HepG2 (cell line): ENCODE results near the gene MFAP2. TPM values are rescaled to one million over a fixed set of nuclear protein-coding genes. Genes with fewer than 3 reads are reported as not detected.

Experiments
- ATAC-seq: fragments of 200-7000 bp; cut with Tn5 transposase; 3 replicates; pipeline ENCODE4 v1.9.1; 2020; ENCODE audit warnings: mild to moderate bottlenecking, moderate library complexity
- BruUV-seq: library from RNA; stranded (reverse); fragments of 400-500 nt; replicated peaks from 2 replicates; lab custom pipeline; 2021; lab: Mats Ljungman, UMichigan
- CTCF ChIA-PET: fragments of 300-600 bp; formaldehyde crosslinking; extraction: SDS; loops from one replicate; lab custom pipeline; 2021; ENCODE audit warnings: low total read pairs, inconsistent platforms, low intra/inter-chr PET ratio; lab: Yijun Ruan, JAX
- POLR2A ChIA-PET: fragments of 350-600 bp; sonication (Branson Sonifier 250); formaldehyde crosslinking; loops from one replicate; lab custom pipeline; 2020; ENCODE audit warnings: antibody characterized with exemption, inconsistent platforms; lab: Yijun Ruan, JAX
- DNase-seq: peaks from one replicate; pipeline ENCODE4 v3.0.0-alpha.2; 2015; ENCODE audit warnings: low spot score
- FAIRE-seq: peaks from 3 replicates; lab custom pipeline; 2011; peaks lifted over from hg19 to GRCh38; lab: Jason Lieb, UNC
- H2AFZ ChIP-seq: one replicate; pipeline ENCODE4 v1.6.1; 2011; ENCODE audit warnings: low read length, inconsistent platforms
- H3K27ac ChIP-seq: fragments of 300-600 bp; 3 replicates; pipeline ENCODE4 v1.8.0; 2011; ENCODE audit warnings: mixed run types, mild to moderate bottlenecking, mixed read lengths, low read length, inconsistent platforms; ENCODE audit not compliant: insufficient read depth; ENCODE audit errors: extremely low read length
- H3K27me3 ChIP-seq, 2 experiments: fragments of 200-600 bp in 1 of 2; 2 replicates in 1 of 2; 3 replicates in 1 of 2; pipeline versions ENCODE4 v1.6.0 to v1.8.0; 2011; ENCODE audit warnings: low read length in 2 of 2, mild to moderate bottlenecking in 2 of 2, moderate library complexity in 2 of 2, inconsistent platforms in 1 of 2; ENCODE audit not compliant: insufficient read depth in 2 of 2, control insufficient read depth in 1 of 2
- H3K36me3 ChIP-seq, 2 experiments: fragments of 200-600 bp in 1 of 2; replicated peaks in 1 of 2; 2 replicates in 1 of 2; 3 replicates in 1 of 2; pipeline versions ENCODE4 v1.5.1 to v1.8.0; 2011; ENCODE audit warnings: low read length in 2 of 2, inconsistent platforms in 1 of 2; ENCODE audit not compliant: insufficient read depth in 2 of 2, control insufficient read depth in 1 of 2
- H3K4me1 ChIP-seq: 2 replicates; pipeline ENCODE4 v1.5.1; 2012; ENCODE audit warnings: low read length, inconsistent platforms; ENCODE audit not compliant: insufficient read depth
- H3K4me2 ChIP-seq: 2 replicates; pipeline ENCODE4 v1.6.0; 2011; ENCODE audit warnings: low read depth, low read length, inconsistent platforms
- H3K4me3 ChIP-seq, 3 experiments: fragments of 200-600 bp in 1 of 3; sonication (generic), shearing (Covaris generic) in 1 of 3; replicated peaks in 1 of 3; 2 replicates each; pipeline ENCODE4 v1.5.1; 2011 to 2016; ENCODE audit warnings: low read length in 3 of 3, inconsistent platforms in 2 of 3, low read depth in 2 of 3, mild to moderate bottlenecking in 2 of 3, control low read depth in 1 of 3, mixed read lengths in 1 of 3; ENCODE audit not compliant: insufficient read depth in 1 of 3
- H3K79me2 ChIP-seq: one replicate; pipeline ENCODE4 v1.6.1; 2011; ENCODE audit warnings: low read length, inconsistent platforms; ENCODE audit not compliant: insufficient read depth
- H3K9ac ChIP-seq: 2 replicates; pipeline ENCODE4 v1.6.0; 2011; ENCODE audit warnings: mild to moderate bottlenecking, low read depth, low read length, inconsistent platforms; ENCODE audit not compliant: insufficient read depth
- H3K9me3 ChIP-seq: 2 replicates; pipeline ENCODE4 v1.5.1; 2012; ENCODE audit warnings: mild to moderate bottlenecking, low read length
- H4K20me1 ChIP-seq: 2 replicates; pipeline ENCODE4 v1.6.0; 2011; ENCODE audit warnings: inconsistent platforms, mild to moderate bottlenecking, low read length, moderate library complexity; ENCODE audit not compliant: insufficient read depth
- HOXA3 ChIP-seq: sonication (generic); formaldehyde crosslinking; IDR thresholded peaks from 2 replicates; pipeline ENCODE4 v1.5.0; 2020; ENCODE audit warnings: missing genetic modification reagents
- JUND ChIP-seq: sonication (generic); formaldehyde crosslinking; IDR thresholded peaks from 2 replicates; pipeline ENCODE4 v1.8.0; 2022; ENCODE audit warnings: mild to moderate bottlenecking, missing genetic modification reagents
- MTA1 ChIP-seq: sonication (generic); formaldehyde crosslinking; IDR thresholded peaks from 2 replicates; pipeline ENCODE4 v1.4.0; 2020; ENCODE audit warnings: missing genetic modification reagents, mild to moderate bottlenecking, borderline replicate concordance
- MTA3 ChIP-seq: sonication (generic); formaldehyde crosslinking; IDR thresholded peaks from 2 replicates; pipeline ENCODE4 v1.4.0; 2020; ENCODE audit warnings: missing genetic modification reagents
- NAIF1 ChIP-seq: sonication (generic); formaldehyde crosslinking; IDR thresholded peaks from 2 replicates; pipeline ENCODE4 v1.5.0; 2020; ENCODE audit warnings: mild to moderate bottlenecking, missing genetic modification reagents, borderline replicate concordance
- NR2C2 ChIP-seq: sonication (generic); formaldehyde crosslinking; IDR thresholded peaks from 2 replicates; pipeline ENCODE4 v1.4.0; 2020; ENCODE audit warnings: missing genetic modification reagents, mild to moderate bottlenecking, moderate library complexity, borderline replicate concordance
- POLR2AphosphoS5 ChIP-seq: IDR thresholded peaks from 2 replicates; pipeline ENCODE4 v1.6.1; 2012; ENCODE audit warnings: low read depth, low read length
- SIN3B ChIP-seq: fragments of 150-350 bp; IDR thresholded peaks from 2 replicates; pipeline ENCODE4 v1.6.1; 2014; ENCODE audit warnings: low read length
- SP1 ChIP-seq, 2 experiments: fragments of 450-650 bp in 1 of 2; sonication (generic) in 1 of 2; formaldehyde crosslinking in 1 of 2; IDR thresholded peaks; 2 replicates each; pipeline versions ENCODE4 v1.4.0 to v1.6.1; 2016 to 2020; ENCODE audit warnings: missing genetic modification reagents in 1 of 2
- WGBS: methylation state at CpG from one replicate; pipeline ENCODE4 v1.1.6; 2017; ENCODE audit warnings: low lambda C conversion rate; 5-methylcytosine and 5-hydroxymethylcytosine counted together
- in situ Hi-C: cut with HindIII; loops from 2 replicates; pipeline ENCODE4 v1.10.0; 2017; ENCODE audit warnings: low pct_unique_long_range_greater_than_20kb; ENCODE audit not compliant: extremely low pct_ligation_motif_present
- intact Hi-C: fragments of 100-400 bp; cut with micrococcal nuclease; formaldehyde crosslinking; loops from one replicate; pipeline ENCODE4 v1.10.0; 2022; ENCODE audit not compliant: unreplicated experiment
- polyA plus RNA-seq, 8 experiments: library from polyadenylated mRNA; depleted of rRNA in 3 of 8; stranded (reverse) in 7 of 8; unstranded in 1 of 8; fragments of >200 nt; fragmentation: Illumina TruSeq in 4 of 8; extraction: Trizol in 4 of 8; gene quantifications; 2 replicates each; pipeline versions ENCODE4 v1.2.1 to v1.2.3, GENCODE V29; 2011 to 2016; ENCODE audit warnings: low read depth in 4 of 8, missing spikeins in 1 of 8, mixed read lengths in 1 of 8; ENCODE audit not compliant: insufficient read depth in 1 of 8
- total RNA-seq, 5 experiments: library from RNA; depleted of rRNA; stranded (reverse); fragments of >200 nt; fragmentation: Illumina TruSeq; extraction: Trizol; gene quantifications; 2 replicates each; pipeline ENCODE4 v1.2.3, GENCODE V29; 2016; ENCODE audit warnings: low read depth in 1 of 5
- TF ChIP-seq, protein P1 (sequence below): sonication (generic); formaldehyde crosslinking; IDR thresholded peaks from 2 replicates; pipeline ENCODE4 v1.5.0; 2020; ENCODE audit warnings: missing genetic modification reagents
- TF ChIP-seq, protein P2 (sequence below): sonication (generic); formaldehyde crosslinking; IDR thresholded peaks from 2 replicates; pipeline ENCODE4 v1.4.0; 2020; ENCODE audit warnings: mild to moderate bottlenecking, missing genetic modification reagents

Gene MFAP2
- total and polyA plus RNA-seq, 2 of the 13 experiments (the other 11 are each of a cell fraction or from before 2014, with no cell fraction given): 1.1 to 1.4 TPM

DNA sequence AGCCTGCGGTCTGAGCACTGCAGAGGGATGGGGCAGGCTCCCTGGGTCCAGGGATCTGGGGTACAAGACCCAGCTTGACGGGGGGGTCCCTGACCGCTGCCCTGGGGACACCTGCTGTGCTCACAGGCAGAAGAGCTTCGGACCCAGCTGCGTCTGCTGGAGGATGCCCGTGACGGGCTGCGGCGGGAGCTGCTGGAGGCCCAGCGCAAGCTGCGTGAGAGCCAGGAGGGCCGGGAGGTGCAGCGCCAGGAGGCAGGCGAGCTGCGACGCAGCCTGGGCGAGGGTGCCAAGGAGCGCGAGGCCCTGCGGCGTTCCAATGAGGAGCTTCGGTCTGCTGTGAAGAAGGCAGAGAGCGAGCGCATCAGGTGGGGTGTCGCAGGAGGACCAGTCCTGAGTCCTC, 25.2 kb downstream of the MFAP2 start:
- H3K4me3 ChIP-seq: no peak overlapping the region
- H3K9ac ChIP-seq: no peak overlapping the region
- in situ Hi-C loops (loop anchor here (5.0 to 25.0 kb wide), 2 partner anchors 92 to 282 kb away; partner anchors contain the start of gene PADI3), intact Hi-C loops (no loop called here)
- H2AFZ ChIP-seq: no peak overlapping the region
- no peak overlapping the region for H3K27ac ChIP-seq
- H3K4me1 ChIP-seq: peaks cover 13% of the 10 kb centered on the region
- no peak overlapping the region for H3K4me2 ChIP-seq
- ATAC-seq (no peak), FAIRE-seq (no peak), DNase-seq (no peak)
- no peaks in the 10 kb centered on the region for H4K20me1 ChIP-seq
- H3K36me3 ChIP-seq: no peaks in the 10 kb centered on the region
- H3K9me3 ChIP-seq: no peaks in the 10 kb centered on the region
- ChIA-PET CTCF (no interaction called here), POLR2A (no interaction called here)
- TF ChIP-seq POLR2AphosphoS5: no peak
- TF ChIP-seq, protein P1, sequence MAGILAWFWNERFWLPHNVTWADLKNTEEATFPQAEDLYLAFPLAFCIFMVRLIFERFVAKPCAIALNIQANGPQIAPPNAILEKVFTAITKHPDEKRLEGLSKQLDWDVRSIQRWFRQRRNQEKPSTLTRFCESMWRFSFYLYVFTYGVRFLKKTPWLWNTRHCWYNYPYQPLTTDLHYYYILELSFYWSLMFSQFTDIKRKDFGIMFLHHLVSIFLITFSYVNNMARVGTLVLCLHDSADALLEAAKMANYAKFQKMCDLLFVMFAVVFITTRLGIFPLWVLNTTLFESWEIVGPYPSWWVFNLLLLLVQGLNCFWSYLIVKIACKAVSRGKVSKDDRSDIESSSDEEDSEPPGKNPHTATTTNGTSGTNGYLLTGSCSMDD (CRISPR knock-in tag): no peak
- no peak for TF ChIP-seq JUND (CRISPR knock-in tag)
- TF ChIP-seq HOXA3 (CRISPR knock-in tag): no peak
- no peak for TF ChIP-seq MTA3 (CRISPR knock-in tag)
- no peak for TF ChIP-seq SIN3B
- TF ChIP-seq NR2C2 (CRISPR knock-in tag): no peak
- no peak for TF ChIP-seq NAIF1
- TF ChIP-seq MTA1: no peak
- TF ChIP-seq, protein P2, sequence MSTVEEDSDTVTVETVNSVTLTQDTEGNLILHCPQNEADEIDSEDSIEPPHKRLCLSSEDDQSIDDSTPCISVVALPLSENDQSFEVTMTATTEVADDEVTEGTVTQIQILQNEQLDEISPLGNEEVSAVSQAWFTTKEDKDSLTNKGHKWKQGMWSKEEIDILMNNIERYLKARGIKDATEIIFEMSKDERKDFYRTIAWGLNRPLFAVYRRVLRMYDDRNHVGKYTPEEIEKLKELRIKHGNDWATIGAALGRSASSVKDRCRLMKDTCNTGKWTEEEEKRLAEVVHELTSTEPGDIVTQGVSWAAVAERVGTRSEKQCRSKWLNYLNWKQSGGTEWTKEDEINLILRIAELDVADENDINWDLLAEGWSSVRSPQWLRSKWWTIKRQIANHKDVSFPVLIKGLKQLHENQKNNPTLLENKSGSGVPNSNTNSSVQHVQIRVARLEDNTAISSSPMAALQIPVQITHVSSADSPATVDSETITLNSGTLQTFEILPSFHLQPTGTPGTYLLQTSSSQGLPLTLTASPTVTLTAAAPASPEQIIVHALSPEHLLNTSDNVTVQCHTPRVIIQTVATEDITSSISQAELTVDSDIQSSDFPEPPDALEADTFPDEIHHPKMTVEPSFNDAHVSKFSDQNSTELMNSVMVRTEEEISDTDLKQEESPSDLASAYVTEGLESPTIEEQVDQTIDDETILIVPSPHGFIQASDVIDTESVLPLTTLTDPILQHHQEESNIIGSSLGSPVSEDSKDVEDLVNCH (CRISPR knock-in tag): no peak
- no peak for TF ChIP-seq SP1 (IDR thresholded peaks at IDR 0.05)
- no peak for TF ChIP-seq SP1 (CRISPR knock-in tag; IDR thresholded peaks at IDR 0.05)
- no peaks in the 10 kb centered on the region for H3K79me2 ChIP-seq
- BruUV-seq: no TSS peak
- WGBS: 83% methylated on average over 24 of the region's 25 CpGs
- H3K27me3 ChIP-seq: peaks cover 0 to 1% of the 10 kb centered on the region in 2 experiments; a peak in 2 of 5 replicates
